OCI-LY3 (cell line): ENCODE results near the gene LYPD5.
"Not testable (repeated sequence)": the region's sequence is repeated elsewhere in the genome, so short reads cannot be mapped to it uniquely, and the experiment has no call there.

Experiments
- H2AFZ ChIP-seq: fragments of 200-600, 300-600 bp; shearing (Covaris generic); 2 replicates; pipeline ENCODE4 v1.6.0; 2014; ENCODE audit warnings: antibody characterized with exemption, low read depth, low read length
- H3K27ac ChIP-seq: fragments of 200-600, 300-600 bp; sonication (generic); 2 replicates; pipeline ENCODE4 v1.5.1; 2014; ENCODE audit warnings: mild to moderate bottlenecking, low read length, moderate library complexity, mixed read lengths
- H3K27me3 ChIP-seq: fragments of 200-600, 300-600 bp; sonication (generic); 2 replicates; pipeline ENCODE4 v1.6.1; 2014; ENCODE audit warnings: low read depth, low read length, mixed read lengths
- H3K36me3 ChIP-seq: fragments of 200-600, 300-600 bp; sonication (generic); replicated peaks from 2 replicates; pipeline ENCODE3; 2014; ENCODE audit warnings: low read depth, low read length, mixed read lengths
- H3K4me1 ChIP-seq: fragments of 300-600, 200-600 bp; sonication (generic); 2 replicates; pipeline ENCODE4 v1.6.1; 2014; ENCODE audit warnings: low read length, mixed read lengths
- H3K4me2 ChIP-seq: fragments of 200-600, 300-600 bp; sonication (generic); 2 replicates; pipeline ENCODE4 v1.6.1; 2014; ENCODE audit warnings: low read length, mixed read lengths
- H3K4me3 ChIP-seq: fragments of 300-600, 200-600 bp; sonication (generic); 2 replicates; pipeline ENCODE4 v1.5.1; 2014; ENCODE audit warnings: antibody characterized with exemption, mild to moderate bottlenecking, low read length, moderate library complexity
- H3K79me2 ChIP-seq: fragments of 300-600, 200-600 bp; shearing (Covaris generic); 2 replicates; pipeline ENCODE4 v1.6.1; 2014; ENCODE audit warnings: mild to moderate bottlenecking, low read length, mixed read lengths
- H3K9ac ChIP-seq: fragments of 300-600, 200-600 bp; shearing (Covaris generic); 2 replicates; pipeline ENCODE4 v1.6.0; 2014; ENCODE audit warnings: mild to moderate bottlenecking, low read length, moderate library complexity
- H3K9me3 ChIP-seq: fragments of 200-600, 300-600 bp; shearing (Covaris generic); 2 replicates; pipeline ENCODE4 v1.6.1; 2014; ENCODE audit warnings: low read length, mixed read lengths; ENCODE audit not compliant: insufficient read depth
- H4K20me1 ChIP-seq: fragments of 200-600, 300-600 bp; sonication (generic); 2 replicates; pipeline ENCODE4 v1.6.1; 2016; ENCODE audit warnings: low read length, mixed read lengths; ENCODE audit not compliant: insufficient read depth
- EZH2phosphoT487 ChIP-seq: fragments of 200-600 bp; shearing (Covaris generic); IDR thresholded peaks from 2 replicates; pipeline ENCODE4 v1.6.1; 2018; ENCODE audit warnings: antibody characterized with exemption, mixed run types, low read depth
- TF ChIP-seq, protein P1 (sequence below): fragments of 200-600, 300-600 bp; sonication (generic); IDR thresholded peaks from 2 replicates; pipeline ENCODE4 v1.5.1; 2014; ENCODE audit warnings: antibody characterized with exemption, low read length, low read depth

The LYPD5 gene

DNA sequence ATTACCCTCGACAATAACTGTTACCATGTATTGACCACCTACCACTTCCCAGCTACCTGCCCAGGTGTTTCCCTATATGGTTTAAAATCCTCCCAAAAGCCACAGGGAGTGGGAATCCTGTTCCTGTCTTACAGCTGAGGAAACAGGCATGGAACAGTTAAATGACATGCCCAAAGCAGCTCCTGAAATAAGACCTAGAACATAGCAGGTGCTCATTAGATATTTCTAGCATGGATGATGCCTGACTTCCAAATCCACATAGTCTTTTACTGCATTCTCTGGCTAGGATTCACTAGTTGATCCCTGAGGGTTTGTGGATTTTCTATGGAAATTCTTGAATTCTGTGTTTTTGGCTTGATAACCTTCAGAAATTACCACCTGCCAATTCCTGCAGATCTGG, 34.4 kb downstream of the LYPD5 start:
- Histone ChIP-seq H3K9ac (no peak overlapping the region), H4K20me1 (peaks cover 16% of the 10 kb centered on the region), H3K27ac (peak overlapping the region; percentile 97; the same call in 1 of the 2 replicates), H3K9me3 (no peaks in the 10 kb centered on the region), H3K27me3 (no peaks in the 10 kb centered on the region), H3K79me2 (peaks cover 10% of the 10 kb centered on the region; the same call in 1 of the 2 replicates), H3K4me2 (no peak overlapping the region), H2AFZ (no peak overlapping the region), H3K4me3 (no peak overlapping the region), H3K36me3 (peaks cover 82% of the 10 kb centered on the region), H3K4me1 (peaks cover 49% of the 10 kb centered on the region)
- TF ChIP-seq EZH2phosphoT487 = no peak
- TF ChIP-seq, protein P1, sequence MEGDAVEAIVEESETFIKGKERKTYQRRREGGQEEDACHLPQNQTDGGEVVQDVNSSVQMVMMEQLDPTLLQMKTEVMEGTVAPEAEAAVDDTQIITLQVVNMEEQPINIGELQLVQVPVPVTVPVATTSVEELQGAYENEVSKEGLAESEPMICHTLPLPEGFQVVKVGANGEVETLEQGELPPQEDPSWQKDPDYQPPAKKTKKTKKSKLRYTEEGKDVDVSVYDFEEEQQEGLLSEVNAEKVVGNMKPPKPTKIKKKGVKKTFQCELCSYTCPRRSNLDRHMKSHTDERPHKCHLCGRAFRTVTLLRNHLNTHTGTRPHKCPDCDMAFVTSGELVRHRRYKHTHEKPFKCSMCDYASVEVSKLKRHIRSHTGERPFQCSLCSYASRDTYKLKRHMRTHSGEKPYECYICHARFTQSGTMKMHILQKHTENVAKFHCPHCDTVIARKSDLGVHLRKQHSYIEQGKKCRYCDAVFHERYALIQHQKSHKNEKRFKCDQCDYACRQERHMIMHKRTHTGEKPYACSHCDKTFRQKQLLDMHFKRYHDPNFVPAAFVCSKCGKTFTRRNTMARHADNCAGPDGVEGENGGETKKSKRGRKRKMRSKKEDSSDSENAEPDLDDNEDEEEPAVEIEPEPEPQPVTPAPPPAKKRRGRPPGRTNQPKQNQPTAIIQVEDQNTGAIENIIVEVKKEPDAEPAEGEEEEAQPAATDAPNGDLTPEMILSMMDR = no peak

DNA sequence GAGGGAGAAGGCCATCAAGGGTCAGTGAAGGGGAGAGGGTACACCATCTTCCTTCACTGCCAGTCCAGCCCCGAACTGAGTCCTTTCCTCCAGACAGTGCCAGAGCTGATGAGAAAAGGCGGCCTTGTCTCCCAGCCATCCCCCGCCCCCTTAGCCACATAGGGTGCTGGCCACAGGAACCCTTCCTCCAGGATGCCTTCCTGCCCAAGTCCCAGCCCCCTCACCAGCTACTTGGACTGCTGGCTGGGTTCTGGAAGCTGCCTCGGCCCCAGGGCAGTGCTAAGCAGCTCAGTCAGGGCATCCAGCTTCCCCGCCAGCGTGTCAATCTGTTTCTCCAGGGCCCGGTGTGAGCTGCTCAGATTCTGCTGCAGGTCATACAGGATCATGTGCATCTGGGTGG, 34.9 kb downstream of the LYPD5 start:
- peaks cover 49% of the 10 kb centered on the region for H3K4me1 ChIP-seq
- H3K27me3 ChIP-seq = no peaks in the 10 kb centered on the region
- peaks cover 6% of the 10 kb centered on the region; the same call in 1 of the 2 replicates for H3K79me2 ChIP-seq
- H3K36me3 ChIP-seq = peaks cover 78% of the 10 kb centered on the region
- no peak overlapping the region for H2AFZ ChIP-seq
- peak overlapping the region; percentile 95 for H3K4me2 ChIP-seq
- peaks cover 11% of the 10 kb centered on the region for H4K20me1 ChIP-seq
- peak overlapping the region; percentile 97 for H3K27ac ChIP-seq
- no peak for TF ChIP-seq EZH2phosphoT487
- TF ChIP-seq, protein P1 = no peak
- H3K9me3 ChIP-seq = no peaks in the 10 kb centered on the region
- H3K4me3 ChIP-seq = no peak overlapping the region; the same call in 1 of the 2 replicates
- peak overlapping the region; percentile 93; the same call in 1 of the 2 replicates for H3K9ac ChIP-seq

DNA sequence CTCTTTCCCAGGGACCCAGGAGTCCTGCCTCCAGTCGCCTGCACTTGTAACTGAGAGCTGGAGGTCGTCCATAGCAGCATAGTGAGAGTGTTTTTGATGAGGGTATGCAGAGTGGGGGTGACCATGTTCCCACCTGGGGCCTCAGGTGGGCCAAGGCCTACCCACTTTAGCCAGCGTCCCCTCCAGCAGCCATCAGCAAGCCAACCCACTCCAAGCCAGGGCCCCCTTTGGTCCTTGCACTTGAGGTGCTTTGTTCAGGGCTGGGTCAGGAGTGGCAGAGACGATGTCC, 35.5 kb downstream of the LYPD5 start:
- no peaks in the 10 kb centered on the region for H3K27me3 ChIP-seq
- peak overlapping the region; percentile 35; the same call in 1 of the 2 replicates for H3K4me3 ChIP-seq
- TF ChIP-seq, protein P1 = no peak
- no peak for TF ChIP-seq EZH2phosphoT487
- H3K79me2 ChIP-seq = no peaks in the 10 kb centered on the region; the same call in 1 of the 2 replicates
- no peaks in the 10 kb centered on the region for H3K9me3 ChIP-seq
- peaks cover 5% of the 10 kb centered on the region for H4K20me1 ChIP-seq
- peaks cover 49% of the 10 kb centered on the region for H3K4me1 ChIP-seq
- peak overlapping the region; percentile 93 for H3K9ac ChIP-seq
- H3K36me3 ChIP-seq = peaks cover 72% of the 10 kb centered on the region
- H3K4me2 ChIP-seq = peak overlapping the region; percentile 95
- no peak overlapping the region for H2AFZ ChIP-seq
- H3K27ac ChIP-seq = peak overlapping the region; percentile 97

DNA sequence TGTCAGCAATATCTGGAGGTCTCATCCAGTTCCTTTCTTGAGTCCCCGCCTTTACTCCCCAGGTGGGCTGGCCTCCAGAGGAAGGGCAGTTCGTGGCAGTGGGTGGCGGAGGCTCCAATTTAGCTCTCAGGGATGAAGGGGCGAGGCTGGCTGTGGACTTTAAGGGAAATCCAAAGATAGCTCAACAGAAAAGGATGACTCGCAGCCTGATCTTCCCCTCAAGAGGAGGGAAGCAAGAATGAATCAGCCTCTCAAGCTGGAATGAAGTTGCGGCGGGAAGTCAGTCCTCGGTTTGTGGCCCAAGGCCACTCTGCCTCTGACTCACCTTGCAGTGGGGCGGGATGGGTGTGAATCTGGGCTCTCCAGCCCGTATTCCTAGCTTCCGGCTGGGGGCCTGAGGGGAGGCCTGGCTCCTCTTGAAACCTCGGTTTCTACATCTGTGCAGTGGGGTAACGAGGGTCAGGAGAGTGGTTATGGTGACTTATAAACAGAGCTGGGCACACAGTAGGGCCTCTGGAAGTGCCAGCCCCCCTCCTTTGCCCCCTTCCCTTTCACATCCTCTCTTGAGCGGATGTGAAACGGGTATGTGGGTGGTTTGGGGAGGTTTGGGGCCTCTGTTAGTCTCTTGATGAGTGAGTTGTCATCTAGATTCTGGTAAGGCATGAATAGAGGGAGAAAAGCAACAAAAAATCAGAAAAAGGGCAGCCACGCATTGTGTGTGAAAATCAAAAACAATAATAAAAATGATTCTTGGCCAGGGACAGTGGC, 37.0 kb downstream of the LYPD5 start:
- Histone ChIP-seq H3K36me3 (peaks cover 58% of the 10 kb centered on the region), H2AFZ (no peak overlapping the region)

DNA sequence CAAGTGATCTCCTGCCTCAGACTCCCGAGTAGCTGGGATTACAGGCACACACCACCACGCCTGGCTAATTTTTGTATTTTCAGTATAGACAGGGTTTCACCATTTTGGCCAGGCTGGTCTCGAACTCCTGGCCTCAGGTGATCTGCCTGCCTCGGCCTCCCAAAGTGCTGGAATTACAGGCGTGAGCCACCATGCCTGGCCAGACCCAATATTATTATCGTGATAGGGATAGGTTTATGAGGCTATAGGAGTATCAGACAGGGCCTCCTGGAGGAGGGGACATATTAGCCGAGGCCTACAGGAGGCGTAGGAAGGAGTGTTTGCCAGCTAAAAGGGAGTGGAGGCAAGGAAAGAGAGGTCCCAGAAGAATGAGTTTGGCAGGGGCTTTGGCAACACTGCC, 37.6 kb downstream of the LYPD5 start:
- H3K79me2 ChIP-seq, H2AFZ ChIP-seq, H3K27me3 ChIP-seq, H4K20me1 ChIP-seq, H3K9me3 ChIP-seq: not testable (repeated sequence)
- peaks cover 52% of the 10 kb centered on the region for H3K36me3 ChIP-seq
- peak overlapping the region; percentile 95 for H3K4me2 ChIP-seq
- peak overlapping the region; percentile 97 for H3K27ac ChIP-seq
- H3K4me1 ChIP-seq = peaks cover 51% of the 10 kb centered on the region
- peak overlapping the region; percentile 5; the same call in 1 of the 2 replicates for H3K4me3 ChIP-seq
- peak overlapping the region; percentile 64 for H3K9ac ChIP-seq

More for the DNA sequence above, 37.0 kb downstream of the LYPD5 start:
- Histone ChIP-seq H3K9me3 (no peaks in the 10 kb centered on the region), H3K4me2 (peak overlapping the region; percentile 95), H3K4me1 (peaks cover 49% of the 10 kb centered on the region), H3K9ac (peak overlapping the region; percentile 93), H3K27ac (peak overlapping the region; percentile 97), H4K20me1 (peaks cover 2% of the 10 kb centered on the region), H3K27me3 (no peaks in the 10 kb centered on the region), H3K79me2 (no peaks in the 10 kb centered on the region; the same call in 1 of the 2 replicates), H3K4me3 (peak overlapping the region; percentile 59; the same call in 1 of the 2 replicates)
- TF ChIP-seq EZH2phosphoT487 = peak; percentile 81
- TF ChIP-seq, protein P1 = no peak
